Measurements from ENCODE around the gene DCANP1. TPM values are rescaled to one million over a fixed set of nuclear protein-coding genes. Genes with fewer than 3 reads are reported as not detected.

DCANP1 gene
- total RNA-seq, 2 donors from 2014 or later = not detected

DNA sequence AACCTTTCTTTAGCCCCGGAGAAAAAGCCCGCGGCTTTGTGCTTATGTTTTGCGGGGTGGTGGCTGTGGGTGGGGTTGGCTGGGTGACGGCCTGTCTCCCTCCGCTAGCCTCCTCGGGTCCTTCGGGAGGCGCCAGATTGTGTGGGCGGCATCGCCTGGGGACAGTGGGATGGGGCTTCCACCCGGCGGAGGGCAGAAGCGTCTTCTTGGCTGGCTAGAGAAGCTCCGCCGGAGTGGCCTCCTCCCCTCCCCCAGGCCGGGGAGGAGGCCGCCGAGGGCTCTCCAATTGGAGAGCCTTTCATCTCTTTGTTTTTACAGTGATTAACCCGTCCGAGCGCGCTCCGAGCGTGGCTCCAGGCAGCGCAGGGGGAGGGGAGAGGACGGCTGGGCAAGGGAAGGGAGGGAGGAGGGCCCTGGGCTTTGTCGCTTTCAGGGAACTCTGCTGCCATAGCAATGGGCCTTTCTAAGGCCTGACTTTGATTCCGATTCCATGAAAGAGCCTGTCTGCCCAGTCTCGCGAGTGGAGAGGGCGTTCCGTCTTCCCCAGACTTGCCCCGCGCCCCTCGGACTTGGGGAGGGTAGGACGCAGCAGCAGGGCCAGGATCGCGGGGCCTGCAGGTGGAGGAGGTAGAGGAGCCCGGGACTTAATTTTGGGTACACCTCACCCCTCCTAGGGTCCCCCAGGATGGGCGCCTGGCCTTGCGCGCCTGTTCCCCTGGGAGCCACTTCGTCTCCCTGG, 41.7 kb upstream of the DCANP1 start:
- no peak overlapping the region for H3K27ac ChIP-seq
- TF ChIP-seq, protein P1, sequence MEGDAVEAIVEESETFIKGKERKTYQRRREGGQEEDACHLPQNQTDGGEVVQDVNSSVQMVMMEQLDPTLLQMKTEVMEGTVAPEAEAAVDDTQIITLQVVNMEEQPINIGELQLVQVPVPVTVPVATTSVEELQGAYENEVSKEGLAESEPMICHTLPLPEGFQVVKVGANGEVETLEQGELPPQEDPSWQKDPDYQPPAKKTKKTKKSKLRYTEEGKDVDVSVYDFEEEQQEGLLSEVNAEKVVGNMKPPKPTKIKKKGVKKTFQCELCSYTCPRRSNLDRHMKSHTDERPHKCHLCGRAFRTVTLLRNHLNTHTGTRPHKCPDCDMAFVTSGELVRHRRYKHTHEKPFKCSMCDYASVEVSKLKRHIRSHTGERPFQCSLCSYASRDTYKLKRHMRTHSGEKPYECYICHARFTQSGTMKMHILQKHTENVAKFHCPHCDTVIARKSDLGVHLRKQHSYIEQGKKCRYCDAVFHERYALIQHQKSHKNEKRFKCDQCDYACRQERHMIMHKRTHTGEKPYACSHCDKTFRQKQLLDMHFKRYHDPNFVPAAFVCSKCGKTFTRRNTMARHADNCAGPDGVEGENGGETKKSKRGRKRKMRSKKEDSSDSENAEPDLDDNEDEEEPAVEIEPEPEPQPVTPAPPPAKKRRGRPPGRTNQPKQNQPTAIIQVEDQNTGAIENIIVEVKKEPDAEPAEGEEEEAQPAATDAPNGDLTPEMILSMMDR (IDR thresholded peaks at IDR 0.05) = no peak
- intact Hi-C loops (cut with DNase I) = no loop called here
- no peak overlapping the region for H3K9ac ChIP-seq (ENCODE audit: low read depth in 2 of 2, low read length in 2 of 2)
- no peaks in the 10 kb centered on the region for H3K9me3 ChIP-seq
- H3K4me1 ChIP-seq = no peaks in the 10 kb centered on the region
- DNase-seq = no peak
- H3K4me3 ChIP-seq = peak overlapping the region; percentile 13
- peaks cover 60% of the 10 kb centered on the region for H3K27me3 ChIP-seq
- no peaks in the 10 kb centered on the region for H3K36me3 ChIP-seq

DNA sequence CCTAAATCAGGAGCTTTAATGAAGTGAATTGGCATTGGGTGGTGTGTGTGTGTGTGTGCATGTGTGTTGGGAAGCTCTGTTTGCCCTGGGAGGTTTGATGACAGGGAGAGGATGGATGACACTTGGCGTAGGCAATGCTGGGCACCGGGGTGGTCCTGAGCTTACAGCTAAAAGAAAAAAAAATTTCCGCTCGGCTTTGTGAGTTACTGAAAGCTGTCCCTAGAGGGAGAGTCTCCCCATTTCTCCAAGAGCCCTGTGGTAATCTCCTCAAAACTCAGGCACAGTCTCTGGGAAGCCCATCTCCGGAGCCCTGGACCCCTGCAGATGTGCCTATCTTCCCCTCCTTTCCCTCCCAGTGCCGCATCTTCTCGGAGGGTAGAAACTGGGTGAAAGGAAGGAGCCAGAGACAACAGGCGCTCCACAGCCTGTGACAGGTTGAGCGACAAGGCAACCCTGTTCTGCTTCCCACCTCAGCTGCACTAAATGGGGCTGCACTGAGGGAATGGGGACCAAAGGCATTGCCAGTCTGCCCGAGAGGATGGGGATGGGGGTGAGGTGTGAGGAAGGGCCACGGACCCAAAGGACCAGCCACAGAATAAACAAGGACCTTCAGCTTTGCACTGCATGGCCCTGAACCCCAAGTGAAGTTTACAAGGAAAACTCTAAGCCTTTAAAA, 40.8 kb upstream of the DCANP1 start:
- intact Hi-C loops (cut with DNase I) = no loop called here
- TF ChIP-seq, protein P1 (IDR thresholded peaks at IDR 0.05) = no peak
- H3K36me3 ChIP-seq = no peaks in the 10 kb centered on the region
- H3K4me3 ChIP-seq = no peak overlapping the region
- H3K4me1 ChIP-seq = no peaks in the 10 kb centered on the region
- no peak for DNase-seq
- H3K27me3 ChIP-seq = peaks cover 60% of the 10 kb centered on the region
- no peaks in the 10 kb centered on the region for H3K9me3 ChIP-seq
- no peak overlapping the region for H3K27ac ChIP-seq
- no peak overlapping the region for H3K9ac ChIP-seq (ENCODE audit: low read depth in 2 of 2, low read length in 2 of 2)

DNA sequence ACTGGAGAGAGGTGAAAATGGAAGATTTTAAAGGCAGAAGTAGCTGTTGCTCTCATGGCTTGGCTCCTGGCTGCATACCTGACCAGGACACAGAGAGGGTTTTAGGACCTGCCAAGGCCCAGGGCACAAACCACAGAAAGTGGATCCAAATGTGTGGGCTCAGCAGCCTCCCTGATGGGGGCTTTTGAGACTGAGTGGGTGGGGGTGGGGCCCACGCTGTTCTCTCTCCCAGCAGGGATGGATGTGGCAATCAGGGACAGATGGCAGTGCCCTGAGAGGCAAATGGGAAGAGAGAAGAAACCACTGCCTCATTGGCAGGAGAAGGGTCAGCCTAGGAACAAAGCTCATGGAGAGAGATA, 39.9 kb upstream of the DCANP1 start:
- TF ChIP-seq, protein P1 (IDR thresholded peaks at IDR 0.05) = no peak
- H3K27me3 ChIP-seq = peaks cover 53% of the 10 kb centered on the region
- no peak overlapping the region for H3K27ac ChIP-seq
- DNase-seq = no peak
- no peaks in the 10 kb centered on the region for H3K4me1 ChIP-seq
- no peak overlapping the region for H3K4me3 ChIP-seq
- H3K9ac ChIP-seq (ENCODE audit: low read depth in 2 of 2, low read length in 2 of 2) = no peak overlapping the region
- H3K36me3 ChIP-seq = no peaks in the 10 kb centered on the region
- H3K9me3 ChIP-seq = no peaks in the 10 kb centered on the region
- intact Hi-C loops (cut with DNase I) = no loop called here

DNA sequence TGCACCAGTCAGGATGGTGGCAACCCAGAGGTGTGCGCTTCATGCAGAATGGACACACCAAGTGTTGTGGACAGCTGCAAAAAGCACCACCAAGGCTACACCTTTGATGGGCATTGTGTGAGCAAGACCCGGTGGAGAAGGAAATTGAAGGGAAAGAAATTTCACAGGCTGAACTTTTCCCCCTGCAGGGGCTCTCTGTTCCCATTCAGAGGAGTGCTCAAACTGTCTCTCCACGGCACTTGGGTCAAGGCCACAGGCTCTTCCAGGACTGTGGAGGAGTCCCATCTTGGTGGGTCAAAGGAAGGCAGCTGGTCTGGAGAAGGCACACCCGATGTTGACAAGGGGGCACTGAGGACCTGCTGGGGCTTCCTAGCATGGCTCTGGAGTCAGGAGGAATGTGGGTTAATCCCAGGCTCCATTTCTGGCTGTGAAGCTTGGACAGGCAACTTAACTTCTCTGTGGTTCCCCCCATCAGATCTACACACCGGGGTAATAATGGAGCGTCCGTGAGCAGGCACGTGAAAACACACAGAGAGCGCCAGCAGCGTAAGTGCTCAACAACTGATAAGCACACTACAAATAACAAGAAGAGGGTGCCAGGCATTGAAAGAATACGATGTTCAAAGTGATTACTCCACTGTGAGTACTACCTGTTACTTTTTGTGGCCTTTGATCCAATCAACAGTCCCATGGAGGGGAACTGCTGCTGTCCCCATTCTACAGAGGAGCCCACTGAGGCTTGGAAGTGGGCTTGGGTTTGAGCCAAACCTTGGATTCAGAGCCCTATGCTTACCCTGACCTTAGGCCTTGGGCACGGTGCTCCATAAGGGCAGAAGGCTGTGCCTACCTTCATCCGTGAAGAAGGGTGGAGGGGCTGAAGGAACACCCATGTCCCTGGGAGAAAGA, 39.2 kb upstream of the DCANP1 start:
- Histone ChIP-seq H3K36me3 (no peaks in the 10 kb centered on the region), H3K4me1 (no peaks in the 10 kb centered on the region), H3K9ac (ENCODE audit: low read depth in 2 of 2, low read length in 2 of 2) (no peak overlapping the region), H3K27ac (no peak overlapping the region), H3K4me3 (no peak overlapping the region), H3K9me3 (no peaks in the 10 kb centered on the region), H3K27me3 (peaks cover 46% of the 10 kb centered on the region)
- TF ChIP-seq, protein P1 (IDR thresholded peaks at IDR 0.05) = no peak
- DNase-seq = no peak
- intact Hi-C loops (cut with DNase I) = no loop called here

DNA sequence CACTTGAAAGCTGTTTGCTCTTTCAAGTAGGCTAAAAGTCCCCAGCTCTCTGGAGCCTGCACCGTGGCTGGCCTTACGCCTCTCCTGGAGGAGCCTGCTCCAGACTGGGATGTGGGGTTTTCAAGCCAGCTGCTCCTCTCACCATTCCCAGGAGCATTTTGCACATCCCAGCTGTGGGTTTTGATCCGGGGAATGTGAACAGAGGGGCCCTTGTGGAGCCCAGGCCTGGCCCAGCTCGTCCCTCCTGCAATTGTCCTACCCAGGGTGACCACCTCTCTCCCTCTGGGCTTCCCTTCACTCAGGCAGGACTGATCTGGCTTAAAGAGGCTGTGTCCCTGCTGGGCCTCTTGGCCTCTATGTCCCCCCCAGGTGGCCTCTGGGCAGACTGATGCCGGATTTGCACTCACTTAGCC, 37.5 kb upstream of the DCANP1 start:
- intact Hi-C loops (cut with DNase I) = no loop called here
- TF ChIP-seq, protein P1 (IDR thresholded peaks at IDR 0.05) = no peak
- no peak overlapping the region for H3K4me3 ChIP-seq
- H3K9me3 ChIP-seq = no peaks in the 10 kb centered on the region
- H3K27me3 ChIP-seq = peaks cover 29% of the 10 kb centered on the region
- no peaks in the 10 kb centered on the region for H3K36me3 ChIP-seq
- no peaks in the 10 kb centered on the region for H3K4me1 ChIP-seq
- no peak for DNase-seq
- H3K9ac ChIP-seq (ENCODE audit: low read depth in 2 of 2, low read length in 2 of 2) = no peak overlapping the region
- H3K27ac ChIP-seq = no peak overlapping the region

All from colonic mucosa (tissue), 4 donors.